HL-60 (cell line): Measurements from ENCODE around the gene GPATCH1.

Source experiments
- DNase-seq, 2 experiments: peaks; one replicate each; pipeline ENCODE4 v3.0.0-alpha.2; 2010 to 2020; ENCODE audit warnings: low read depth in 1 of 2, low spot score in 1 of 2
- H3K27ac ChIP-seq: fragments of 250-450 bp; sonication (Bioruptor Pico); replicated peaks from 2 replicates; pipeline ENCODE4 v1.5.1; 2020; ENCODE audit warnings: mild to moderate bottlenecking, moderate library complexity
- H3K27me3 ChIP-seq: fragments of 250-450 bp; sonication (Bioruptor Pico); 2 replicates; pipeline ENCODE4 v1.5.1; 2021; ENCODE audit warnings: mild to moderate bottlenecking, moderate library complexity; ENCODE audit not compliant: insufficient read depth, poor library complexity, severe bottlenecking
- H3K4me3 ChIP-seq: replicated peaks from 2 replicates; pipeline ENCODE4 v1.5.1; 2011; ENCODE audit warnings: mild to moderate bottlenecking, control low read depth, low read length; ENCODE audit not compliant: insufficient read depth
- GABPA ChIP-seq: IDR thresholded peaks from 2 replicates; pipeline ENCODE4 v1.6.1; 2012; ENCODE audit warnings: low read depth
- POLR2AphosphoS5 ChIP-seq: IDR thresholded peaks from 2 replicates; pipeline ENCODE4 v1.6.1; 2012; ENCODE audit warnings: low read depth
- REST ChIP-seq: IDR thresholded peaks from 2 replicates; pipeline ENCODE4 v1.6.1; 2012; ENCODE audit warnings: low read depth; ENCODE audit not compliant: insufficient replicate concordance
- SPI1 ChIP-seq: IDR thresholded peaks from 2 replicates; pipeline ENCODE4 v1.6.1; 2012; ENCODE audit warnings: low read depth, mild to moderate bottlenecking, borderline replicate concordance
- TF ChIP-seq, protein P1 (sequence below): IDR thresholded peaks from one replicate; pipeline ENCODE4 v1.5.1; 2011; ENCODE audit warnings: low read length, control low read depth, inconsistent platforms; ENCODE audit not compliant: insufficient read depth

The GPATCH1 gene

GRCh38 chr19:33158365-33158764, 77.4 kb downstream of the GPATCH1 start:
- no peak for TF ChIP-seq REST
- no peak for TF ChIP-seq SPI1
- TF ChIP-seq, protein P1, sequence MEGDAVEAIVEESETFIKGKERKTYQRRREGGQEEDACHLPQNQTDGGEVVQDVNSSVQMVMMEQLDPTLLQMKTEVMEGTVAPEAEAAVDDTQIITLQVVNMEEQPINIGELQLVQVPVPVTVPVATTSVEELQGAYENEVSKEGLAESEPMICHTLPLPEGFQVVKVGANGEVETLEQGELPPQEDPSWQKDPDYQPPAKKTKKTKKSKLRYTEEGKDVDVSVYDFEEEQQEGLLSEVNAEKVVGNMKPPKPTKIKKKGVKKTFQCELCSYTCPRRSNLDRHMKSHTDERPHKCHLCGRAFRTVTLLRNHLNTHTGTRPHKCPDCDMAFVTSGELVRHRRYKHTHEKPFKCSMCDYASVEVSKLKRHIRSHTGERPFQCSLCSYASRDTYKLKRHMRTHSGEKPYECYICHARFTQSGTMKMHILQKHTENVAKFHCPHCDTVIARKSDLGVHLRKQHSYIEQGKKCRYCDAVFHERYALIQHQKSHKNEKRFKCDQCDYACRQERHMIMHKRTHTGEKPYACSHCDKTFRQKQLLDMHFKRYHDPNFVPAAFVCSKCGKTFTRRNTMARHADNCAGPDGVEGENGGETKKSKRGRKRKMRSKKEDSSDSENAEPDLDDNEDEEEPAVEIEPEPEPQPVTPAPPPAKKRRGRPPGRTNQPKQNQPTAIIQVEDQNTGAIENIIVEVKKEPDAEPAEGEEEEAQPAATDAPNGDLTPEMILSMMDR = no peak
- TF ChIP-seq POLR2AphosphoS5 = no peak
- no peak for TF ChIP-seq GABPA
- no peak overlapping the region for H3K4me3 ChIP-seq
- DNase-seq = no peak
- H3K27ac ChIP-seq = peak overlapping the region; percentile 61
- H3K27me3 ChIP-seq = no peaks in the 10 kb centered on the region

- H3K27ac ChIP-seq = peak overlapping the region; percentile 78; the same call in 1 of the 2 replicates
- H3K4me3 ChIP-seq = no peak overlapping the region
- DNase-seq = no peak
- no peaks in the 10 kb centered on the region for H3K27me3 ChIP-seq
- TF ChIP-seq SPI1 = no peak
- TF ChIP-seq, protein P1 = no peak
- no peak for TF ChIP-seq REST
- no peak for TF ChIP-seq POLR2AphosphoS5
- TF ChIP-seq GABPA = no peak
Measured at GRCh38 chr19:33159149-33159548, 78.2 kb downstream of the GPATCH1 start.

- Histone ChIP-seq H3K4me3 (no peak overlapping the region), H3K27me3 (no peaks in the 10 kb centered on the region), H3K27ac (peak overlapping the region; percentile 78)
- TF ChIP-seq SPI1 (no peak), GABPA (no peak), POLR2AphosphoS5 (no peak), REST (no peak)
- TF ChIP-seq, protein P1 = no peak
- no peak for DNase-seq
Measured at GRCh38 chr19:33159893-33160292, 78.9 kb downstream of the GPATCH1 start.
